ENCODE results near the gene PPP3CA. TPM values are rescaled to one million over a fixed set of nuclear protein-coding genes. Genes with fewer than 3 reads are reported as not detected.

PPP3CA gene
- total and polyA plus RNA-seq, 2 of the 13 experiments (the other 11 are each of a cell fraction or from before 2014, with no cell fraction given) = 4.8 to 13.2 TPM

GRCh38 chr4:101083131-101083530, 264.2 kb downstream of the PPP3CA start (continued):
- TF ChIP-seq ZNF318 (CRISPR knock-in tag; IDR thresholded peaks at IDR 0.05) (no peak), ZNF264 (CRISPR knock-in tag; IDR thresholded peaks at IDR 0.05) (no peak), RARG (CRISPR knock-in tag; IDR thresholded peaks at IDR 0.05; ENCODE audit: low read depth) (no peak), FOXA1 (IDR thresholded peaks at IDR 0.05) (no peak), FOXA1 (CRISPR knock-in tag; IDR thresholded peaks at IDR 0.05) (no peak), TARDBP (CRISPR knock-in tag; IDR thresholded peaks at IDR 0.05) (no peak)
